GM12878 (cell line): ENCODE results near the gene BRWD1.

Experiments
- CTCF ChIP-seq, 3 experiments: IDR thresholded peaks in 2 of 3; conservative IDR thresholded peaks in 1 of 3; 2 replicates each; pipeline ENCODE4 v1.5.1; 2011; ENCODE audit warnings: low read depth in 3 of 3, low read length in 3 of 3, mild to moderate bottlenecking in 3 of 3, control low read depth in 2 of 3, moderate library complexity in 2 of 3, inconsistent platforms in 1 of 3, mixed read lengths in 1 of 3; ENCODE audit not compliant: control insufficient read depth in 2 of 3, insufficient read depth in 1 of 3; ENCODE audit errors: extremely low read depth in 1 of 3
- RAD21 ChIP-seq: IDR thresholded peaks from 2 replicates; pipeline ENCODE4 v1.6.1; 2011; ENCODE audit warnings: mild to moderate bottlenecking, low read depth, low read length, moderate library complexity; ENCODE audit not compliant: insufficient read depth
- RAD51 ChIP-seq: fragments of 450-650 bp; IDR thresholded peaks from 2 replicates; pipeline ENCODE4 v1.6.1; 2016; ENCODE audit warnings: moderate library complexity, mild to moderate bottlenecking, inconsistent platforms
- RFX5 ChIP-seq: IDR thresholded peaks from 2 replicates; pipeline ENCODE4 v1.6.1; 2011; ENCODE audit warnings: low read depth, low read length, improper control_type of control experiment
- SMC3 ChIP-seq: IDR thresholded peaks from 2 replicates; pipeline ENCODE4 v1.6.1; 2011; ENCODE audit warnings: low read length, improper control_type of control experiment, borderline replicate concordance
- SP1 ChIP-seq: IDR thresholded peaks from one replicate; pipeline ENCODE4 v1.6.1; 2011; ENCODE audit warnings: low read depth, low read length
- TBL1XR1 ChIP-seq: IDR thresholded peaks from 2 replicates; pipeline ENCODE4 v1.6.1; 2012; ENCODE audit warnings: low read depth, low read length, improper control_type of control experiment
- TF ChIP-seq, protein P1 (sequence below): fragments of 450-650 bp; IDR thresholded peaks from 2 replicates; pipeline ENCODE4 v1.6.1; 2017; ENCODE audit warnings: mild to moderate bottlenecking, low read depth, inconsistent platforms; ENCODE audit not compliant: poor library complexity, severe bottlenecking

DNA sequence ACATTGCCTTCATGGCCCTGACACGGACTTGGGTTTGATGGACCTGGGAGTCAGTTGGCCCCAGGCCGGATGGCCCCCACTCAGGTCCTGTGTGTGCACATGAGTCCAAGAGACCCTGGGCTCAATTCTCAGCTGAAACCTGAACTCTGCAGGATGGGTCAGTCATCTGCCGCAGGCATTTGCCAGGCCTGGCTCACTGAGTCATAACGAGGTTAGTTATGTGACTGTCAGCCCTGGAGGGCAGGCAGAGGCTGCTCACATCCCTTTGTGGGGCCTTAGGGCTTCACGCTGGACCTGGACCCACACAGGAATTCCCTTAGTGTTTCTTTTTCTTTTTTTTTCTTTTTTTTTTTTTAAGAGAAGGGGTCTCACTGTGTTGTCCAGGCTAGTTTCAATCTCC, 176.7 kb downstream of the BRWD1 start:
- no peak for TF ChIP-seq RFX5
- TF ChIP-seq CTCF (IDR thresholded peaks at IDR 0.05 in 2 of 3, conservative IDR thresholded peaks at IDR 0.05 in 1 of 3; ENCODE audit: control insufficient read depth in 2 of 3, extremely low read depth in 1 of 3, insufficient read depth in 1 of 3, low read depth in 3 of 3, low read length in 3 of 3) = no peak
- no peak for TF ChIP-seq SMC3
- no peak for TF ChIP-seq RAD21
- no peak for TF ChIP-seq RAD51
- TF ChIP-seq SP1 = no peak
- TF ChIP-seq, protein P1, sequence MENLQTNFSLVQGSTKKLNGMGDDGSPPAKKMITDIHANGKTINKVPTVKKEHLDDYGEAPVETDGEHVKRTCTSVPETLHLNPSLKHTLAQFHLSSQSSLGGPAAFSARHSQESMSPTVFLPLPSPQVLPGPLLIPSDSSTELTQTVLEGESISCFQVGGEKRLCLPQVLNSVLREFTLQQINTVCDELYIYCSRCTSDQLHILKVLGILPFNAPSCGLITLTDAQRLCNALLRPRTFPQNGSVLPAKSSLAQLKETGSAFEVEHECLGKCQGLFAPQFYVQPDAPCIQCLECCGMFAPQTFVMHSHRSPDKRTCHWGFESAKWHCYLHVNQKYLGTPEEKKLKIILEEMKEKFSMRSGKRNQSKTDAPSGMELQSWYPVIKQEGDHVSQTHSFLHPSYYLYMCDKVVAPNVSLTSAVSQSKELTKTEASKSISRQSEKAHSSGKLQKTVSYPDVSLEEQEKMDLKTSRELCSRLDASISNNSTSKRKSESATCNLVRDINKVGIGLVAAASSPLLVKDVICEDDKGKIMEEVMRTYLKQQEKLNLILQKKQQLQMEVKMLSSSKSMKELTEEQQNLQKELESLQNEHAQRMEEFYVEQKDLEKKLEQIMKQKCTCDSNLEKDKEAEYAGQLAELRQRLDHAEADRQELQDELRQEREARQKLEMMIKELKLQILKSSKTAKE = no peak
- TF ChIP-seq TBL1XR1 = no peak
